ENCODE results near the gene RABEP1. TPM values are rescaled to one million over a fixed set of nuclear protein-coding genes. Genes with fewer than 3 reads are reported as not detected.

RABEP1 gene
- total RNA-seq, 1 donor from 2014 or later = 26.6 TPM

- no peaks in the 10 kb centered on the region for H3K27me3 ChIP-seq (ENCODE audit: control insufficient read depth in 3 of 3, insufficient read depth in 3 of 3, low read length in 3 of 3)
- H3K9ac ChIP-seq (ENCODE audit: low read depth in 1 of 3, low read length in 3 of 3) = no peak overlapping the region
- H3K27ac ChIP-seq (ENCODE audit: low read depth, low read length) = peak overlapping the region; percentile 28
- no peak overlapping the region for H3K4me3 ChIP-seq (ENCODE audit: low read length in 3 of 3)
- H3K36me3 ChIP-seq (ENCODE audit: control insufficient read depth in 3 of 3, insufficient read depth in 3 of 3, low read length in 3 of 3) = peaks cover 23 to 46% (median 42%) of the 10 kb centered on the region in 3 donors
- no peaks in the 10 kb centered on the region for H3K9me3 ChIP-seq (ENCODE audit: control insufficient read depth in 3 of 3, low read length in 3 of 3)
- peaks cover 16 to 18% (median 17%) of the 10 kb centered on the region in 3 donors for H3K4me1 ChIP-seq (ENCODE audit: control insufficient read depth in 3 of 3, insufficient read depth in 3 of 3, low read length in 3 of 3)
Measured at GRCh38 chr17:5413682-5414081, 131.6 kb downstream of the RABEP1 start.

GRCh38 chr17:5416901-5417300, 134.8 kb downstream of the RABEP1 start:
- Histone ChIP-seq H3K36me3 (ENCODE audit: control insufficient read depth in 3 of 3, insufficient read depth in 3 of 3, low read length in 3 of 3) (peaks cover 22 to 34% (median 27%) of the 10 kb centered on the region in 3 donors), H3K27me3 (ENCODE audit: control insufficient read depth in 3 of 3, insufficient read depth in 3 of 3, low read length in 3 of 3) (no peaks in the 10 kb centered on the region), H3K9me3 (ENCODE audit: control insufficient read depth in 3 of 3, low read length in 3 of 3) (no peaks in the 10 kb centered on the region), H3K4me1 (ENCODE audit: control insufficient read depth in 3 of 3, insufficient read depth in 3 of 3, low read length in 3 of 3) (peaks cover 27 to 29% (median 27%) of the 10 kb centered on the region in 3 donors), H3K9ac (ENCODE audit: low read depth in 1 of 3, low read length in 3 of 3) (peak overlapping the region in 1 of 3 donors; percentile 45), H3K27ac (ENCODE audit: low read depth, low read length) (no peak overlapping the region), H3K4me3 (ENCODE audit: low read length in 3 of 3) (no peak overlapping the region)

GRCh38 chr17:5418858-5419355, 136.8 kb downstream of the RABEP1 start:
- no peaks in the 10 kb centered on the region for H3K9me3 ChIP-seq (ENCODE audit: control insufficient read depth in 3 of 3, low read length in 3 of 3)
- H3K36me3 ChIP-seq (ENCODE audit: control insufficient read depth in 3 of 3, insufficient read depth in 3 of 3, low read length in 3 of 3) = peaks cover 10 to 34% (median 31%) of the 10 kb centered on the region in 3 donors
- H3K9ac ChIP-seq (ENCODE audit: low read depth in 1 of 3, low read length in 3 of 3) = peak overlapping the region; percentile 87 to 94 (median 93)
- H3K4me3 ChIP-seq (ENCODE audit: low read length in 3 of 3) = peak overlapping the region; percentile 84 to 98 (median 95)
- H3K27me3 ChIP-seq (ENCODE audit: control insufficient read depth in 3 of 3, insufficient read depth in 3 of 3, low read length in 3 of 3) = no peaks in the 10 kb centered on the region
- H3K4me1 ChIP-seq (ENCODE audit: control insufficient read depth in 3 of 3, insufficient read depth in 3 of 3, low read length in 3 of 3) = peaks cover 23 to 30% (median 29%) of the 10 kb centered on the region in 3 donors
- peak overlapping the region; percentile 87 for H3K27ac ChIP-seq (ENCODE audit: low read depth, low read length)

GRCh38 chr17:5419356-5419958, 137.4 kb downstream of the RABEP1 start, which contains the start of gene NUP88:
NUP88 (minus strand) TSS chr17:5419662; CDS start chr17:5419650, 12 bp downstream.
- peak within 1 kb of the TSS; percentile 87 for H3K27ac ChIP-seq (ENCODE audit: low read depth, low read length)
- H3K27me3 ChIP-seq (ENCODE audit: control insufficient read depth in 3 of 3, insufficient read depth in 3 of 3, low read length in 3 of 3) = no peaks in the 10 kb centered on the region
- H3K36me3 ChIP-seq (ENCODE audit: control insufficient read depth in 3 of 3, insufficient read depth in 3 of 3, low read length in 3 of 3) = peaks cover 13 to 34% (median 34%) of the 10 kb centered on the region in 3 donors

GRCh38 chr17:5419959-5420653, 138.0 kb downstream of the RABEP1 start, which contains the start of gene RPAIN:
RPAIN (plus strand) TSS chr17:5420182; CDS start chr17:5420211, 29 bp downstream.
- Histone ChIP-seq H3K4me3 (ENCODE audit: low read length in 3 of 3) (peak within 1 kb of the TSS; percentile 84 to 98 (median 95)), H3K27me3 (ENCODE audit: control insufficient read depth in 3 of 3, insufficient read depth in 3 of 3, low read length in 3 of 3) (no peaks in the 10 kb centered on the region), H3K4me1 (ENCODE audit: control insufficient read depth in 3 of 3, insufficient read depth in 3 of 3, low read length in 3 of 3) (peaks cover 21 to 30% (median 28%) of the 10 kb centered on the region in 3 donors), H3K9me3 (ENCODE audit: control insufficient read depth in 3 of 3, low read length in 3 of 3) (no peaks in the 10 kb centered on the region), H3K9ac (ENCODE audit: low read depth in 1 of 3, low read length in 3 of 3) (peak within 1 kb of the TSS; percentile 87 to 94 (median 93)), H3K27ac (ENCODE audit: low read depth, low read length) (peak within 1 kb of the TSS; percentile 87), H3K36me3 (ENCODE audit: control insufficient read depth in 3 of 3, insufficient read depth in 3 of 3, low read length in 3 of 3) (peaks cover 14 to 38% (median 36%) of the 10 kb centered on the region in 3 donors)

More at GRCh38 chr17:5419356-5419958, 137.4 kb downstream of the RABEP1 start, which contains the start of gene NUP88:
- Histone ChIP-seq H3K4me1 (ENCODE audit: control insufficient read depth in 3 of 3, insufficient read depth in 3 of 3, low read length in 3 of 3) (peaks cover 21 to 30% (median 28%) of the 10 kb centered on the region in 3 donors), H3K9ac (ENCODE audit: low read depth in 1 of 3, low read length in 3 of 3) (peak within 1 kb of the TSS; percentile 87 to 94 (median 93)), H3K9me3 (ENCODE audit: control insufficient read depth in 3 of 3, low read length in 3 of 3) (no peaks in the 10 kb centered on the region), H3K4me3 (ENCODE audit: low read length in 3 of 3) (peak within 1 kb of the TSS; percentile 84 to 98 (median 95))

GRCh38 chr17:5422505-5422904, 140.4 kb downstream of the RABEP1 start:
- Histone ChIP-seq H3K9ac (ENCODE audit: low read depth in 1 of 3, low read length in 3 of 3) (no peak overlapping the region), H3K36me3 (ENCODE audit: control insufficient read depth in 3 of 3, insufficient read depth in 3 of 3, low read length in 3 of 3) (peaks cover 22 to 42% (median 41%) of the 10 kb centered on the region in 3 donors), H3K4me3 (ENCODE audit: low read length in 3 of 3) (no peak overlapping the region), H3K9me3 (ENCODE audit: control insufficient read depth in 3 of 3, low read length in 3 of 3) (no peaks in the 10 kb centered on the region), H3K27me3 (ENCODE audit: control insufficient read depth in 3 of 3, insufficient read depth in 3 of 3, low read length in 3 of 3) (no peaks in the 10 kb centered on the region), H3K4me1 (ENCODE audit: control insufficient read depth in 3 of 3, insufficient read depth in 3 of 3, low read length in 3 of 3) (peaks cover 15 to 24% (median 23%) of the 10 kb centered on the region in 3 donors), H3K27ac (ENCODE audit: low read depth, low read length) (no peak overlapping the region)

- no peaks in the 10 kb centered on the region for H3K27me3 ChIP-seq (ENCODE audit: control insufficient read depth in 3 of 3, insufficient read depth in 3 of 3, low read length in 3 of 3)
- H3K9me3 ChIP-seq (ENCODE audit: control insufficient read depth in 3 of 3, low read length in 3 of 3) = no peaks in the 10 kb centered on the region
- peaks cover 38 to 63% (median 62%) of the 10 kb centered on the region in 3 donors for H3K36me3 ChIP-seq (ENCODE audit: control insufficient read depth in 3 of 3, insufficient read depth in 3 of 3, low read length in 3 of 3)
- no peak overlapping the region for H3K4me3 ChIP-seq (ENCODE audit: low read length in 3 of 3)
- H3K9ac ChIP-seq (ENCODE audit: low read depth in 1 of 3, low read length in 3 of 3) = no peak overlapping the region
- no peak overlapping the region for H3K27ac ChIP-seq (ENCODE audit: low read depth, low read length)
- peaks cover 13 to 17% (median 16%) of the 10 kb centered on the region in 3 donors for H3K4me1 ChIP-seq (ENCODE audit: control insufficient read depth in 3 of 3, insufficient read depth in 3 of 3, low read length in 3 of 3)
Measured at GRCh38 chr17:5424909-5425308, 142.8 kb downstream of the RABEP1 start.

GRCh38 chr17:5425826-5426225, 143.7 kb downstream of the RABEP1 start:
- Histone ChIP-seq H3K27me3 (ENCODE audit: control insufficient read depth in 3 of 3, insufficient read depth in 3 of 3, low read length in 3 of 3) (no peaks in the 10 kb centered on the region), H3K36me3 (ENCODE audit: control insufficient read depth in 3 of 3, insufficient read depth in 3 of 3, low read length in 3 of 3) (peaks cover 43 to 68% (median 68%) of the 10 kb centered on the region in 3 donors), H3K9me3 (ENCODE audit: control insufficient read depth in 3 of 3, low read length in 3 of 3) (no peaks in the 10 kb centered on the region), H3K9ac (ENCODE audit: low read depth in 1 of 3, low read length in 3 of 3) (no peak overlapping the region), H3K4me1 (ENCODE audit: control insufficient read depth in 3 of 3, insufficient read depth in 3 of 3, low read length in 3 of 3) (peaks cover 8 to 14% (median 9%) of the 10 kb centered on the region in 3 donors), H3K27ac (ENCODE audit: low read depth, low read length) (no peak overlapping the region), H3K4me3 (ENCODE audit: low read length in 3 of 3) (no peak overlapping the region)

GRCh38 chr17:5429191-5429887, 147.3 kb downstream of the RABEP1 start:
- no peaks in the 10 kb centered on the region for H3K9me3 ChIP-seq (ENCODE audit: control insufficient read depth in 3 of 3, low read length in 3 of 3)
- H3K9ac ChIP-seq (ENCODE audit: low read depth in 1 of 3, low read length in 3 of 3) = no peak overlapping the region
- no peak overlapping the region for H3K27ac ChIP-seq (ENCODE audit: low read depth, low read length)
- peaks cover 64 to 80% (median 78%) of the 10 kb centered on the region in 3 donors for H3K36me3 ChIP-seq (ENCODE audit: control insufficient read depth in 3 of 3, insufficient read depth in 3 of 3, low read length in 3 of 3)
- no peak overlapping the region for H3K4me3 ChIP-seq (ENCODE audit: low read length in 3 of 3)
- no peaks in the 10 kb centered on the region for H3K27me3 ChIP-seq (ENCODE audit: control insufficient read depth in 3 of 3, insufficient read depth in 3 of 3, low read length in 3 of 3)
- no peaks in the 10 kb centered on the region for H3K4me1 ChIP-seq (ENCODE audit: control insufficient read depth in 3 of 3, insufficient read depth in 3 of 3, low read length in 3 of 3)
